HG03378 (cell line): ENCODE results near the gene SMARCAD1.
"Not testable (repeated sequence)": the region's sequence is repeated elsewhere in the genome, so short reads cannot be mapped to it uniquely, and the experiment has no call there.

Source experiments
- ATAC-seq: cut with Tn5 transposase; IDR thresholded peaks from one replicate; pipeline ENCODE4 v1.9.1; 2021; ENCODE audit warnings: mild to moderate bottlenecking, moderate library complexity; ENCODE audit not compliant: unreplicated experiment

The SMARCAD1 gene

GRCh38 chr4:94285666-94286065 is 78.0 kb downstream of the SMARCAD1 start:
- no peak for ATAC-seq

GRCh38 chr4:94290245-94290644 is 82.6 kb downstream of the SMARCAD1 start:
- ATAC-seq = no peak

- not testable (repeated sequence) for ATAC-seq
These were observed 86.3 kb downstream of the SMARCAD1 start for GRCh38 chr4:94293981-94294380.

- not testable (repeated sequence) for ATAC-seq
These were observed 87.8 kb downstream of the SMARCAD1 start for GRCh38 chr4:94295473-94295872.

- ATAC-seq = no peak
These were observed 91.1 kb downstream of the SMARCAD1 start for GRCh38 chr4:94298725-94299252.

GRCh38 chr4:94302191-94302590 is 94.5 kb downstream of the SMARCAD1 start:
- ATAC-seq = no peak

GRCh38 chr4:94304365-94304971 is 96.8 kb downstream of the SMARCAD1 start:
- peak; percentile 71 for ATAC-seq

- ATAC-seq = no peak
These were observed 98.0 kb downstream of the SMARCAD1 start for GRCh38 chr4:94305466-94306225.

GRCh38 chr4:94306713-94307112 is 99.0 kb downstream of the SMARCAD1 start:
- ATAC-seq = no peak

- no peak for ATAC-seq
These were observed 99.7 kb downstream of the SMARCAD1 start for GRCh38 chr4:94307231-94307871.

GRCh38 chr4:94319927-94320326 is 112.3 kb downstream of the SMARCAD1 start:
- not testable (repeated sequence) for ATAC-seq

- ATAC-seq = no peak
These were observed 118.2 kb downstream of the SMARCAD1 start for GRCh38 chr4:94325835-94326234.

- no peak for ATAC-seq
These were observed 122.3 kb downstream of the SMARCAD1 start for GRCh38 chr4:94329933-94330332.

GRCh38 chr4:94332983-94333590 is 125.4 kb downstream of the SMARCAD1 start:
- ATAC-seq = no peak

GRCh38 chr4:94333866-94334265 is 126.2 kb downstream of the SMARCAD1 start:
- ATAC-seq = no peak

GRCh38 chr4:94334476-94334875 is 126.8 kb downstream of the SMARCAD1 start:
- no peak for ATAC-seq

GRCh38 chr4:94334962-94335361 is 127.3 kb downstream of the SMARCAD1 start:
- no peak for ATAC-seq

- no peak for ATAC-seq
These were observed 128.6 kb downstream of the SMARCAD1 start for GRCh38 chr4:94336303-94336702.

GRCh38 chr4:94336791-94337190 is 129.1 kb downstream of the SMARCAD1 start:
- not testable (repeated sequence) for ATAC-seq

GRCh38 chr4:94338681-94339351 is 131.2 kb downstream of the SMARCAD1 start:
- ATAC-seq = peak; percentile 76

GRCh38 chr4:94339779-94340178 is 132.1 kb downstream of the SMARCAD1 start:
- ATAC-seq = no peak
